Peyer's patch (tissue), 4 donors: ENCODE results near the gene GRIN2C. TPM values are rescaled to one million over a fixed set of nuclear protein-coding genes. Genes with fewer than 3 reads are reported as not detected.

Source experiments
- DNase-seq, 3 donors: peaks; one replicate each; pipeline ENCODE4 v3.0.0-alpha.2; 2017 to 2019
- H3K27ac ChIP-seq, 4 donors: fragments of 200-600 bp; sonication (generic); one replicate each; pipeline ENCODE4 v1.5.1; 2016 to 2019
- H3K27me3 ChIP-seq, 2 donors: fragments of 200-600 bp; sonication (generic); one replicate each; pipeline ENCODE4 v1.5.1; 2019
- H3K36me3 ChIP-seq, 3 donors: fragments of 200-600 bp; sonication (generic); one replicate each; pipeline ENCODE4 v1.5.1; 2016 to 2019
- H3K4me1 ChIP-seq, 4 donors: fragments of 200-600 bp; sonication (generic); one replicate each; pipeline ENCODE4 v1.5.1; 2016 to 2019
- H3K4me3 ChIP-seq, 4 donors: fragments of 200-600 bp; sonication (generic); 1 replicate in 3 of 4; 2 replicates in 1 of 4; pipeline ENCODE4 v1.5.1; 2016 to 2019; ENCODE audit warnings: mild to moderate bottlenecking in 1 of 4
- H3K9me3 ChIP-seq, 4 donors: fragments of 200-600 bp; sonication (generic); one replicate each; pipeline ENCODE4 v1.5.1; 2016 to 2019; ENCODE audit warnings: mild to moderate bottlenecking in 1 of 4
- POLR2A ChIP-seq, 2 donors: fragments of 450-650 bp; IDR thresholded peaks; one replicate each; pipeline ENCODE4 v1.5.1; 2017; ENCODE audit warnings: antibody characterized with exemption in 2 of 2, mild to moderate bottlenecking in 2 of 2, moderate library complexity in 2 of 2
- total RNA-seq, 4 donors: library from RNA; depleted of rRNA; stranded (reverse); fragments of >200 nt; gene quantifications; one replicate each; pipeline ENCODE4 v1.1.0, GENCODE V29; 2016
- TF ChIP-seq, protein P1 (sequence below), 6 experiments: fragments of 450-650 bp in 4 of 6; fragments of 200-600 bp in 2 of 6; sonication (generic) in 1 of 6; IDR thresholded peaks; one replicate each; pipeline ENCODE4 v1.5.1; 2017 to 2019; ENCODE audit warnings: antibody characterized with exemption in 6 of 6, mild to moderate bottlenecking in 3 of 6, moderate library complexity in 1 of 6

GRIN2C gene
- total RNA-seq, 4 donors from 2014 or later: 0.13 to 2.7 TPM; not detected in 2

DNA sequence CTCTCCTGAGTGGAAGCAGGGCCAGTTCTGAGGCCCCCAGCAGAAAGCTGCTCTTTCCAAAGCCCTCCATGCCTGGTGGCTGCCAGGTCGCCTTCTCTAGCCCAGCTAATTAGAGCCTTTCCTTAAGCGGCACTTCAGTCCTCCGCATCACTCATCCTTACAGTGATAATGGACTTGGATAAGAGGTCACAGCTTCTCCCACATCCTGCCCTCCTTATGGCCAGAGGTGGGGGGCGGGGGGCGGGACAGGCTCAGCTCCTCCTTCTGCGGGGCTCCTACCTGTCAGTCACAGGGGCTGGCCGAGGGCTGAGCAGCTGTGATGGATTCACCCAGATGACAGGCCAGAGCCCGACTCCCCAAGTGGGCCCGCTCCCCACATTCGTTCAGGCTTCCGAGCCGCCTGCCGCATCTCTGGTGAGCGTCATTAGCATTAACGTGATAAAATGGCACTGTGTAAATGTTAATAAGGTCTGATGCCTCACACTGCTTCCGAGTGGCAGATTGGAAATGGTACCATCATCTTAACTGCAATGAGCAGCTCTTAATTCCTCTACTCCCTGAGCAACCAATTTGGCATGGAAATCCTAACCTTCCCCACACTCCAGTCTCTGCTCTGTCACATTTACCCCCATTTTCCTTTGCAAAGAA, 41.3 kb downstream of the GRIN2C start:
- Histone ChIP-seq H3K9me3 (no peaks in the 10 kb centered on the region), H3K27me3 (no peaks in the 10 kb centered on the region), H3K36me3 (peaks cover 0 to 7% (median 0%) of the 10 kb centered on the region in 3 donors), H3K4me3 (no peak overlapping the region), H3K4me1 (no peaks in the 10 kb centered on the region), H3K27ac (no peak overlapping the region)
- TF ChIP-seq, protein P1, sequence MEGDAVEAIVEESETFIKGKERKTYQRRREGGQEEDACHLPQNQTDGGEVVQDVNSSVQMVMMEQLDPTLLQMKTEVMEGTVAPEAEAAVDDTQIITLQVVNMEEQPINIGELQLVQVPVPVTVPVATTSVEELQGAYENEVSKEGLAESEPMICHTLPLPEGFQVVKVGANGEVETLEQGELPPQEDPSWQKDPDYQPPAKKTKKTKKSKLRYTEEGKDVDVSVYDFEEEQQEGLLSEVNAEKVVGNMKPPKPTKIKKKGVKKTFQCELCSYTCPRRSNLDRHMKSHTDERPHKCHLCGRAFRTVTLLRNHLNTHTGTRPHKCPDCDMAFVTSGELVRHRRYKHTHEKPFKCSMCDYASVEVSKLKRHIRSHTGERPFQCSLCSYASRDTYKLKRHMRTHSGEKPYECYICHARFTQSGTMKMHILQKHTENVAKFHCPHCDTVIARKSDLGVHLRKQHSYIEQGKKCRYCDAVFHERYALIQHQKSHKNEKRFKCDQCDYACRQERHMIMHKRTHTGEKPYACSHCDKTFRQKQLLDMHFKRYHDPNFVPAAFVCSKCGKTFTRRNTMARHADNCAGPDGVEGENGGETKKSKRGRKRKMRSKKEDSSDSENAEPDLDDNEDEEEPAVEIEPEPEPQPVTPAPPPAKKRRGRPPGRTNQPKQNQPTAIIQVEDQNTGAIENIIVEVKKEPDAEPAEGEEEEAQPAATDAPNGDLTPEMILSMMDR (IDR thresholded peaks at IDR 0.05): no peak
- TF ChIP-seq POLR2A (IDR thresholded peaks at IDR 0.05): no peak
- DNase-seq: no peak

DNA sequence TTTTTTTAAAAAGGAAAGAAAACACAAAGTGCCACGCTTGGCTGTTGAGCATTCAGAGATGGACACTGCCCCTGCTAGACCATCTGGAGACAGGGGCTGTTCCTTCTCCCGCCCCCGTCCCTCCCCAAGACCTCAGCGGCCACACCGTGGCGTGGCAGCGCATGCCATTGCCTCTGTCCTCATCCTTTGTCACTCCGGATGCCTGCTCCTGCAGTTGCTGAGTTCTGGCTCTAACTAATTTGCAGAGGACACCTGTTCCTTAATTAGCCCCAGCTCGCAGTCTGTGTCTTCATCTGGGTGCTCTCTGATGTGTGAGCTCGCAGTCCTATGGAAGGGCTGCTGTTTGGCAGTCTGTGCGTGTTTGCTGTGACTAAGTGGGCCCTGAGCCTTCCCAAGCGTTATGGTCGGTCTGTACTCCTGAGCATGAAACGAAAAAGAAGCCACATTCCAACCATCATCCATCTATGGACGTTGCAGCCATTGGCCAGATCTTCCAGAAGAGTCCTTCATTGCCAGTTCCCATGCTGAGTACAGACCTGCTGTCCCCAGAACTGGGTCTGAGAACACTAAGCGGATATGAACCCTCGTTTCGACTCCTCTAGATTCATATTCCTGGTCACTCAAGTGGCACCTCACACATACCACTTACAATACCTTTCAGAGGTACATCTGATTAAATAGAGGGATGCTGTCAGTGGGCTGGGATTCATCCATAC, 42.6 kb downstream of the GRIN2C start:
- TF ChIP-seq, protein P1 (IDR thresholded peaks at IDR 0.05): no peak
- no peak for TF ChIP-seq POLR2A (IDR thresholded peaks at IDR 0.05)
- no peak for DNase-seq
- H3K4me1 ChIP-seq: no peaks in the 10 kb centered on the region
- no peak overlapping the region for H3K4me3 ChIP-seq
- no peaks in the 10 kb centered on the region for H3K9me3 ChIP-seq
- H3K27me3 ChIP-seq: no peaks in the 10 kb centered on the region
- peaks cover 0 to 7% (median 0%) of the 10 kb centered on the region in 3 donors for H3K36me3 ChIP-seq
- H3K27ac ChIP-seq: no peak overlapping the region

DNA sequence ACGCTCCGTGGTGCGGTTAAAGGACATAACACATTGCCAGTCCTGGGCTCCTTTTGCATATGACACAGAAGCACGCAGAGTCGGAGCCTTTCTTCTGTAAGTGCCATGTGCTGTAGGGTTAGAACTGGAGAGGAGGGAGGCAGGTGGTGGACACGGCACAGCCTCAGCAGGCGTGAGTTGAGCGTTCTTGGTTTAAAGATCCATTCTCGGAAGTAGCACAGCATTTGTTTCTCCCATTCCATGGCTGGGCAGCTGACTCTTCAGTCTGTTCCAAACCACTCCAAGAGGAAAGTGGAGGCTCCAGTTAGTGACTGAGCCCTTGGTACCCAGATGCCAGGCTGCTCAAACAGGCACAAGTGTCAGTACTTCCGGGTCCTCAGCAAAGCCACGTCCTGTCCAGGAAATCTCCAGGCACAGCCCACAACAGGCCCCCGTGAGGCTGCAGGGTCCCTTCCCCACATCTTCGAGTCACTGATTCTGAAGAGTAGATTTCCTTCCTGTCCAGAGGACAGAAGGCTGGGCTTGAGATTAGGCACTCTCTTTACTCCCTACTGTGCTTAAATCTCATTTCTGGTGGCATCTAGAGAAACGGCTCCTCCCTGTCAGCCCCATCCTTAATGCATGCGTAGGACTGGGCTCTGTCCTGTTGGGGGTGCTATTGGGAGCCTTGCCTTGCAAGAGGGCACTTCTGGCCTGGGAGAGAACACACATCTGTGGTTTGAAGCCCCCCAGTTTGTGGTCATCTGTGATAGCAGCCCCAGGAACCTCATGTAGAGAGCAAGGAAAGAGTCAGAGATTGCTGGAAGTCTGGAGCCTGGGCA, 43.9 kb downstream of the GRIN2C start:
- Histone ChIP-seq H3K4me1 (no peaks in the 10 kb centered on the region), H3K9me3 (no peaks in the 10 kb centered on the region), H3K27ac (no peak overlapping the region), H3K36me3 (peaks cover 0 to 7% (median 0%) of the 10 kb centered on the region in 3 donors), H3K27me3 (no peaks in the 10 kb centered on the region), H3K4me3 (no peak overlapping the region)
- no peak for DNase-seq
- no peak for TF ChIP-seq POLR2A (IDR thresholded peaks at IDR 0.05)
- TF ChIP-seq, protein P1 (IDR thresholded peaks at IDR 0.05): no peak

DNA sequence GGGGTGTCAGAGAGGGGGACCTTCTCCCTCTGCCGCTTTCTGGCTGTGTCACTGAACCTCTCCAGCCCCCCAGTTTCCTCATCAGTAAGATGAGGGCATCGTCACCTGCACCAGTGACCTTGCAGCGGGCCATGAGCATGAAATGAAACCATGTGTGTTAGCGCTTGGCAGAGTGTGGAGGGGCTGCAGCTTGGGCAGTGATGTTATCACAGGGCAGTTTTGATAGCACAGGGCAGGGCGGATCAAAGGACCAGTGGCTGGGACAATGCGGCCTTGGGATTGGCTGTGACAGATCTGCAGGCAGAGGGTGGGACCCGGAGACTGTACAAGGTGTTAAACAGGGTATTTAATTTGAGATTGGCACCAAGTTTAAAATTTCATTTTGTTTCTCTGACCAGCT, 44.6 kb downstream of the GRIN2C start:
- peaks cover 0 to 7% (median 0%) of the 10 kb centered on the region in 3 donors for H3K36me3 ChIP-seq
- H3K9me3 ChIP-seq: no peaks in the 10 kb centered on the region
- no peak for DNase-seq
- TF ChIP-seq, protein P1 (IDR thresholded peaks at IDR 0.05): no peak
- no peak for TF ChIP-seq POLR2A (IDR thresholded peaks at IDR 0.05)
- no peak overlapping the region for H3K27ac ChIP-seq
- no peaks in the 10 kb centered on the region for H3K4me1 ChIP-seq
- H3K27me3 ChIP-seq: no peaks in the 10 kb centered on the region
- no peak overlapping the region for H3K4me3 ChIP-seq

DNA sequence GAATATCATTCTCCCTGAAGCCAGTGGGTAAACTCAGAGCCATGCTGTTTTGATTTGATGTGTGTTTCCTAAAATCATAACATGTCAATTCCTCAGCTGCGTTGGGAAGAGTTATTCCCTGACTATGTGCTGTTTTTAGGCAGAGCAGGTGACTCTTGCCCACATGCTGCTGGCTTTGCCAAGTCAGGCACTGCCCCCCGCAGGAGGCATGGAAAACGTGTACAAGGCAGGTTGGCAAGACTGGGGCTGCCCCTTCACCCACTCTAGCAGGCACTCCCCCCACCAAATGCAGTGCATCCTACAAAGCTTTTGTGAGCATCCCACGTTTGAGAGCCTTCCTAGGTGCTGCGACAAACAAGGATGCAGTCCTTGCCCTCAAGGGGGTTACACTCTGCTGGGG, 45.2 kb downstream of the GRIN2C start:
- no peak for TF ChIP-seq POLR2A (IDR thresholded peaks at IDR 0.05)
- TF ChIP-seq, protein P1 (IDR thresholded peaks at IDR 0.05): no peak
- Histone ChIP-seq H3K36me3 (peaks cover 0 to 7% (median 0%) of the 10 kb centered on the region in 3 donors), H3K4me3 (no peak overlapping the region), H3K9me3 (no peaks in the 10 kb centered on the region), H3K27ac (no peak overlapping the region), H3K4me1 (no peaks in the 10 kb centered on the region), H3K27me3 (no peaks in the 10 kb centered on the region)
- no peak for DNase-seq
